Measurements from ENCODE around the gene SND1.

Gene SND1

GRCh38 chr7:128029405-128029995 is 377.5 kb downstream of the SND1 start:
- H3K4me3 ChIP-seq (ENCODE audit: low read depth, low read length): no peak overlapping the region
- DNase-seq (ENCODE audit: low read depth): no peak

- DNase-seq (ENCODE audit: low read depth): no peak
- no peak overlapping the region for H3K4me3 ChIP-seq (ENCODE audit: low read depth, low read length)
Measured at GRCh38 chr7:128030263-128030653, 378.3 kb downstream of the SND1 start.

- no peak for DNase-seq (ENCODE audit: low read depth)
- peak within 1 kb of the TSS; percentile 47 for H3K4me3 ChIP-seq (ENCODE audit: low read depth, low read length)
Measured at GRCh38 chr7:128030654-128031611, 378.9 kb downstream of the SND1 start, which contains the start of gene LRRC4. LRRC4 (minus strand) TSS chr7:128031437; CDS start chr7:128030640, 797 bp downstream.

GRCh38 chr7:128031901-128032604 is 380.1 kb downstream of the SND1 start:
- DNase-seq (ENCODE audit: low read depth): peak; percentile 76
- H3K4me3 ChIP-seq (ENCODE audit: low read depth, low read length): peak overlapping the region; percentile 43

- DNase-seq (ENCODE audit: low read depth): no peak
- H3K4me3 ChIP-seq (ENCODE audit: low read depth, low read length): peak overlapping the region; percentile 34
Measured at GRCh38 chr7:128032605-128033235, 380.7 kb downstream of the SND1 start.

- DNase-seq (ENCODE audit: low read depth): no peak
- no peak overlapping the region for H3K4me3 ChIP-seq (ENCODE audit: low read depth, low read length)
Measured at GRCh38 chr7:128033246-128033645, 381.3 kb downstream of the SND1 start.

- DNase-seq (ENCODE audit: low read depth): no peak
- H3K4me3 ChIP-seq (ENCODE audit: low read depth, low read length): no peak overlapping the region
Measured at GRCh38 chr7:128034825-128035224, 382.8 kb downstream of the SND1 start.

- H3K4me3 ChIP-seq (ENCODE audit: low read depth, low read length): no peak overlapping the region
- DNase-seq (ENCODE audit: low read depth): no peak
Measured at GRCh38 chr7:128035712-128036111, 383.7 kb downstream of the SND1 start.

GRCh38 chr7:128036226-128036940 is 384.4 kb downstream of the SND1 start:
- no peak for DNase-seq (ENCODE audit: low read depth)
- no peak overlapping the region for H3K4me3 ChIP-seq (ENCODE audit: low read depth, low read length)

- no peak for DNase-seq (ENCODE audit: low read depth)
- no peak overlapping the region for H3K4me3 ChIP-seq (ENCODE audit: low read depth, low read length)
Measured at GRCh38 chr7:128037081-128037480, 385.1 kb downstream of the SND1 start.

- no peak overlapping the region for H3K4me3 ChIP-seq (ENCODE audit: low read depth, low read length)
Measured at GRCh38 chr7:128037880-128038619, 386.1 kb downstream of the SND1 start.

GRCh38 chr7:128039544-128039953 is 387.6 kb downstream of the SND1 start:
- DNase-seq (ENCODE audit: low read depth): no peak
- H3K4me3 ChIP-seq (ENCODE audit: low read depth, low read length): no peak overlapping the region

More at GRCh38 chr7:128037880-128038619, 386.1 kb downstream of the SND1 start:
- no peak for DNase-seq (ENCODE audit: low read depth)

GRCh38 chr7:128040205-128040604 is 388.2 kb downstream of the SND1 start:
- DNase-seq (ENCODE audit: low read depth): no peak
- H3K4me3 ChIP-seq (ENCODE audit: low read depth, low read length): no peak overlapping the region

GRCh38 chr7:128041203-128041602 is 389.2 kb downstream of the SND1 start:
- H3K4me3 ChIP-seq (ENCODE audit: low read depth, low read length): no peak overlapping the region
- DNase-seq (ENCODE audit: low read depth): peak; percentile 55

- DNase-seq (ENCODE audit: low read depth): no peak
- H3K4me3 ChIP-seq (ENCODE audit: low read depth, low read length): no peak overlapping the region
Measured at GRCh38 chr7:128042012-128042411, 390.0 kb downstream of the SND1 start.

GRCh38 chr7:128044064-128044463 is 392.1 kb downstream of the SND1 start:
- DNase-seq (ENCODE audit: low read depth): no peak
- no peak overlapping the region for H3K4me3 ChIP-seq (ENCODE audit: low read depth, low read length)

GRCh38 chr7:128045158-128045557 is 393.2 kb downstream of the SND1 start:
- H3K4me3 ChIP-seq (ENCODE audit: low read depth, low read length): no peak overlapping the region
- no peak for DNase-seq (ENCODE audit: low read depth)

- H3K4me3 ChIP-seq (ENCODE audit: low read depth, low read length): no peak overlapping the region
- no peak for DNase-seq (ENCODE audit: low read depth)
Measured at GRCh38 chr7:128045766-128046165, 393.8 kb downstream of the SND1 start.
